ENCODE measurements around the gene GASK1A.
"Not testable (repeated sequence)": the region's sequence is repeated elsewhere in the genome, so short reads cannot be mapped to it uniquely, and the experiment has no call there.

The GASK1A gene

GRCh38 chr3:42979044-42979972 lies at the start of gene GASK1A:
TSS of gene GASK1A (plus strand) at chr3:42979311. CDS start at chr3:42979643, 332 bp downstream.
- DNase-seq: no peak

- DNase-seq: no peak
Observed at GRCh38 chr3:42934111-42934510, 45.0 kb upstream of the GASK1A start.

GRCh38 chr3:42934910-42935309 lies 44.2 kb upstream of the GASK1A start:
- DNase-seq: no peak

GRCh38 chr3:42935472-42935871 lies 43.6 kb upstream of the GASK1A start:
- no peak for DNase-seq

GRCh38 chr3:42936157-42936981 lies 42.7 kb upstream of the GASK1A start:
- DNase-seq: no peak

GRCh38 chr3:42937334-42937733 lies 41.8 kb upstream of the GASK1A start:
- no peak for DNase-seq

- no peak for DNase-seq
Observed at GRCh38 chr3:42942693-42943092, 36.4 kb upstream of the GASK1A start.

- no peak for DNase-seq
Observed at GRCh38 chr3:42946050-42946449, 33.1 kb upstream of the GASK1A start.

GRCh38 chr3:42957573-42957972 lies 21.5 kb upstream of the GASK1A start:
- no peak for DNase-seq

- no peak for DNase-seq
Observed at GRCh38 chr3:42960282-42960681, 18.8 kb upstream of the GASK1A start.

- no peak for DNase-seq
Observed at GRCh38 chr3:42960786-42961185, 18.3 kb upstream of the GASK1A start.

GRCh38 chr3:42961633-42962032 lies 17.5 kb upstream of the GASK1A start:
- peak; percentile 46 to 86 for DNase-seq

- DNase-seq: no peak
Observed at GRCh38 chr3:42963269-42963668, 15.8 kb upstream of the GASK1A start.

GRCh38 chr3:42964266-42964665 lies 14.8 kb upstream of the GASK1A start:
- no peak for DNase-seq

- no peak for DNase-seq
Observed at GRCh38 chr3:42970557-42970956, 8.6 kb upstream of the GASK1A start.

- no peak for DNase-seq
Observed at GRCh38 chr3:42970976-42971772, 7.9 kb upstream of the GASK1A start.

GRCh38 chr3:42974906-42975305 lies 4.2 kb upstream of the GASK1A start:
- DNase-seq: not testable (repeated sequence)

- DNase-seq: no peak
Observed at GRCh38 chr3:42975456-42975855, 3.7 kb upstream of the GASK1A start.

- DNase-seq: no peak
Observed at GRCh38 chr3:42975955-42976354, 3.2 kb upstream of the GASK1A start.

- DNase-seq: no peak
Observed at GRCh38 chr3:42980209-42980608, 1.1 kb downstream of the GASK1A start.

GRCh38 chr3:42980909-42981308 lies 1.8 kb downstream of the GASK1A start:
- DNase-seq: no peak

- no peak for DNase-seq
Observed at GRCh38 chr3:42982645-42983412, 3.7 kb downstream of the GASK1A start.

Measured in cerebellar nuclear complex (tissue), 1 donor.